Panc1 (cell line): ENCODE data around the gene CHN1. TPM values are rescaled to one million over a fixed set of nuclear protein-coding genes. Genes with fewer than 3 reads are reported as not detected.

Source experiments
- ATAC-seq: fragments of 200-7000 bp; cut with Tn5 transposase; 2 replicates; pipeline ENCODE4 v1.9.1; 2020; ENCODE audit warnings: mild to moderate bottlenecking, moderate library complexity
- BruUV-seq: library from RNA; stranded (reverse); fragments of 400-500 nt; replicated peaks from 2 replicates; lab custom pipeline; 2021; lab: Mats Ljungman, UMichigan
- CTCF ChIA-PET: fragments of 300-600 bp; sonication (Branson Sonifier 250); formaldehyde crosslinking; loops from one replicate; lab custom pipeline; 2022; ENCODE audit warnings: antibody characterized with exemption; lab: Charles Lee
- POLR2A ChIA-PET: fragments of 300-600 bp; sonication (Branson Sonifier 250); formaldehyde crosslinking; loops from one replicate; lab custom pipeline; 2022; ENCODE audit warnings: antibody characterized with exemption; lab: Charles Lee
- DNase-seq: peaks from one replicate; pipeline ENCODE4 v3.0.0-alpha.2; 2010; ENCODE audit warnings: low read depth, low spot score
- H3K27ac ChIP-seq: 2 replicates; pipeline ENCODE4 v1.5.1; 2011; ENCODE audit warnings: mild to moderate bottlenecking, low read length, inconsistent platforms
- H3K27me3 ChIP-seq: fragments of 200-500 bp; sonication (Bioruptor generic); 2 replicates; pipeline ENCODE4 v1.6.0; 2014; ENCODE audit warnings: low read length, inconsistent platforms; ENCODE audit not compliant: control insufficient read depth, insufficient read depth
- H3K36me3 ChIP-seq: fragments of 200-500 bp; sonication (Bioruptor generic); 2 replicates; pipeline ENCODE4 v1.5.1; 2014; ENCODE audit warnings: inconsistent platforms, mild to moderate bottlenecking, low read length, moderate library complexity; ENCODE audit not compliant: control insufficient read depth, insufficient read depth
- H3K4me1 ChIP-seq: 2 replicates; pipeline ENCODE4 v1.5.1; 2011; ENCODE audit warnings: inconsistent platforms, mild to moderate bottlenecking, low read length, moderate library complexity; ENCODE audit not compliant: control insufficient read depth, insufficient read depth
- H3K4me3 ChIP-seq, 2 experiments: 2 replicates each; pipeline ENCODE4 v1.5.1; 2011 to 2012; ENCODE audit warnings: low read depth in 2 of 2, low read length in 2 of 2, mild to moderate bottlenecking in 2 of 2, inconsistent platforms in 1 of 2, moderate library complexity in 1 of 2
- H3K9me3 ChIP-seq: fragments of 200-500 bp; sonication (Bioruptor generic); 2 replicates; pipeline ENCODE4 v1.5.1; 2014; ENCODE audit warnings: low read depth, mild to moderate bottlenecking, inconsistent platforms, low read length, moderate library complexity; ENCODE audit not compliant: control insufficient read depth, insufficient read depth
- CTCF ChIP-seq: fragments of 450-650 bp; IDR thresholded peaks from 2 replicates; pipeline ENCODE4 v1.5.1; 2017; ENCODE audit warnings: mild to moderate bottlenecking
- POLR2AphosphoS5 ChIP-seq: IDR thresholded peaks from 2 replicates; pipeline ENCODE4 v1.6.1; 2012; ENCODE audit warnings: mild to moderate bottlenecking, low read depth, low read length, moderate library complexity
- REST ChIP-seq, 2 experiments: IDR thresholded peaks; 2 replicates each; pipeline ENCODE4 v1.6.1; 2011 to 2012; ENCODE audit warnings: low read depth in 2 of 2, control low read depth in 1 of 2, low read length in 1 of 2, mild to moderate bottlenecking in 1 of 2, moderate library complexity in 1 of 2; ENCODE audit not compliant: insufficient read depth in 1 of 2
- SIN3A ChIP-seq: IDR thresholded peaks from 2 replicates; pipeline ENCODE4 v1.6.1; 2012; ENCODE audit warnings: low read depth, mild to moderate bottlenecking, low read length, moderate library complexity, borderline replicate concordance; ENCODE audit not compliant: insufficient read depth
- TCF7L2 ChIP-seq: IDR thresholded peaks from 2 replicates; pipeline ENCODE4 v1.6.1; 2011; ENCODE audit warnings: mild to moderate bottlenecking, low read depth, low read length, inconsistent platforms
- in situ Hi-C: cut with HindIII; loops from 2 replicates; pipeline ENCODE4 v1.10.0; 2016; ENCODE audit warnings: low sequenced_read_pairs, low pct_unique_long_range_greater_than_20kb
- intact Hi-C: fragments of 100-400 bp; cut with micrococcal nuclease; formaldehyde crosslinking; loops from one replicate; pipeline ENCODE4 v1.10.0; 2022; ENCODE audit not compliant: unreplicated experiment
- total RNA-seq: library from RNA; stranded (reverse); gene quantifications from one replicate; pipeline ENCODE4 v1.2.1, GENCODE V29; 2021; ENCODE audit not compliant: unreplicated experiment

Gene CHN1
- total RNA-seq, 1 experiment from 2014 or later, result 20.8 TPM

- intact Hi-C loops (loop anchor here (10.0 kb wide), 1 partner anchor 249 kb away; no protein-coding TSS in a partner anchor), in situ Hi-C loops (no loop called here)
- ATAC-seq (no peak), DNase-seq (no peak)
- no peak overlapping the region for H3K27ac ChIP-seq
- H3K9me3 ChIP-seq, result no peaks in the 10 kb centered on the region
- no peaks in the 10 kb centered on the region for H3K4me1 ChIP-seq
- CTCF ChIA-PET, result no interaction called here
- BruUV-seq, result no TSS peak
- no peaks in the 10 kb centered on the region for H3K27me3 ChIP-seq
- H3K4me3 ChIP-seq, result no peak overlapping the region
- TF ChIP-seq TCF7L2, result no peak
- no peak for TF ChIP-seq POLR2AphosphoS5
- no peak for TF ChIP-seq CTCF
- no peak for TF ChIP-seq REST (IDR thresholded peaks at IDR 0.05; ENCODE audit: insufficient read depth in 1 of 2, low read depth in 2 of 2, low read length in 1 of 2)
- TF ChIP-seq SIN3A, result no peak
- POLR2A ChIA-PET, result no interaction called here
- no peaks in the 10 kb centered on the region for H3K36me3 ChIP-seq
These were observed 30.6 kb upstream of the CHN1 start for GRCh38 chr2:175035806-175036205.

- H3K27ac ChIP-seq, result no peak overlapping the region
- H3K4me1 ChIP-seq, result no peaks in the 10 kb centered on the region
- intact Hi-C loops, result loop anchor here (10.0 kb wide), 1 partner anchor 250 kb away; no protein-coding TSS in a partner anchor
- no peaks in the 10 kb centered on the region for H3K36me3 ChIP-seq
- TF ChIP-seq TCF7L2 (no peak), SIN3A (no peak), CTCF (no peak), REST (IDR thresholded peaks at IDR 0.05; ENCODE audit: insufficient read depth in 1 of 2, low read depth in 2 of 2, low read length in 1 of 2) (no peak), POLR2AphosphoS5 (no peak)
- ChIA-PET POLR2A (no interaction called here), CTCF (no interaction called here)
- no peak overlapping the region for H3K4me3 ChIP-seq
- H3K9me3 ChIP-seq, result no peaks in the 10 kb centered on the region
- in situ Hi-C loops, result no loop called here
- ATAC-seq (no peak), DNase-seq (no peak)
- BruUV-seq, result no TSS peak
- no peaks in the 10 kb centered on the region for H3K27me3 ChIP-seq
These were observed 29.5 kb upstream of the CHN1 start for GRCh38 chr2:175034716-175035115.
